Suppressor macrophage (primary cell): ENCODE data around the gene COL24A1.
"Not testable (repeated sequence)": the region's sequence is repeated elsewhere in the genome, so short reads cannot be mapped to it uniquely, and the experiment has no call there.

Experiments
- DNase-seq, 4 experiments: peaks; one replicate each; pipeline ENCODE4 v3.0.0-alpha.2; 2020 to 2022

Gene COL24A1

DNA sequence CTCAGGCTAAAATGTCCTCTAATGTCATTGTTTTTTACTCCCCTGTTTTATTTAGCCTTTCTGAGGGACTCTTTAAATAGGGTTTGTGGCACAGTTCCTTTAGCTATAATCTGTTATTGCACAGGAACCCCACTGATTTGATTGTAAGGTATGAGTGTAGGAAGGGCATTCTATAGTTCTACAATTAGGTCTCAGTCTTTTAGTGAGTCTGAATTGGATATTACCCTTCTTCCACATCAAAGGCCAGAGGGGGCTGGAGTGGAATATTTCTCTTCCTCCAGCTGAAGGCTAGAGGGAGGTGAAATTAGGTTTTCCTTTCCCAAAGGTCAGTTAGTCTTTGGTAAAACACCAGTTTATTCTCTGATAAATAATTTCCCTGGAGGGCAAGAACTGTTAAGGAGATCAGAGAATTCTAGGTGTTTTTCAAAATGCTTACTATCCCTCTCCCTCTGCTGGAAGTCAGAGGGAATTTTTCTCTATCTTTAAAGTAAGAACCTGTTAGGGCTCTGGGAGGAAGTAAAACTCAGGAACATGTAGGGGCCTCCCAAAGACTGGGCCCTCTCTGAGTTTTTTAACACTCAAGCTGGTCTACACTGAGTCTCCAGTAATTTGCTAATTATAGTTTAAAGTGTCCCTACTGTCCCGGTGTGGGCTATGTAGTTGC is 272.1 kb downstream of the COL24A1 start:
- DNase-seq = peak in 2 of 4 experiments; percentile 30 to 32

DNA sequence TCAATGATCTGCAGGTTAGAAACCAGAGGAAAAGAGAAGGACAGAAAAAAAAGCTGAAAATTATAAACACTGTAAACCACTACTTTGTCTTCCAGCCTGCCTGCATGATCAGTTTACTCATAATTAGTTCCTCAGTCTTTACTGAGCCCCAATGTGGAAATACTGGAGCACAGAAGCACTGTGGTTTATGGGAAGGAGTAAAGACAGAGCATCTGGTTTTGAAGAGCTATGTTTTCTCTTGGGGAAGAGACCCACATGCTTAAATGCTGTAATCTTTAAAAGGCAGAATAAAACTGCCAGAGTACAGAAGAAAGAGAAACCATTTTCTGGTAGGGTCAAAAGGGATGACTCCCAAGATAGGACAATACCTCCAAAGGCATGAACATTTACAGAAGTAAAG is 289.4 kb downstream of the COL24A1 start:
- no peak for DNase-seq

GRCh38 chr1:85865213-85865612 is 291.4 kb downstream of the COL24A1 start:
- no peak for DNase-seq

- no peak for DNase-seq
Measured at GRCh38 chr1:85864727-85865126, 291.8 kb downstream of the COL24A1 start.

- not testable (repeated sequence) for DNase-seq
Measured at GRCh38 chr1:85863639-85864038, 292.9 kb downstream of the COL24A1 start.

DNA sequence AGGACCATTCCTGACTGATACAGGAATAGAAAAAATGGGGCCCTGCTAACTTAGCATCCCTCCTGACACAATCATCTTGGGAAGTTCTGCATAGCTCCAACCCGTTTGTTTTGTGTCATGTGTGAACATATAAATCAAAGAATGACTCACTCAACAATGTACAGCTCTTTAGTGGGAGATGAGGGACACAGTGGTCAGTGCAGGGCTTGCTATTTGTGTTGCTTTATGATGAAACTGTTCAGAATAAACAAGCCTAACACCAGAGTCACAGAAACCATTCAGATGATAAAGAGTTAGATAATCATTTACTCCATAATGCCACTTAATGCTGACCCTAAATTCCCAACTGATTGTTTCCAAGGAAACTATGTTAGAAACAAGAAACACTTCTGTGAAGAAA is 294.1 kb downstream of the COL24A1 start:
- no peak for DNase-seq

- DNase-seq = no peak
Measured at GRCh38 chr1:85857991-85858390, 298.6 kb downstream of the COL24A1 start.

DNA sequence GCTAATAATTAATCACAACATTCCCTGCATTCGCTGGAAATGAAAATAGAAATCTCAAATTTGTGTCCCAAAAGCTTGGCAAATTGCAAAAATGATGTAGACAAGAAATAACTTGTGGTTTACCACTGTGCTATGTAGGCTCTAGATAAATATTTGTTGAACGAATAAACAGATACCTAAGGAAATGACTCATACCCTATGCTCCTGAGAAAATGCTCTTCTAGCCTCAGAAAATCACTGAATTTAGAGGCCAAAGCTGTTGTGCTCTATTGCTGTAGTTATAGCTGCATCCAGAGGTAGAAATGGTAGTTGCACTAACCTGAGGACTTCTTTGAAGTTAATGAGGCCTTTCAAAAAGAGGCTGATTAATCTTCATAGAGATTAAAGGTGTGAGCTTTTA is 306.3 kb downstream of the COL24A1 start:
- DNase-seq = no peak

- DNase-seq = no peak
Measured at GRCh38 chr1:85849660-85850059, 306.9 kb downstream of the COL24A1 start.

DNA sequence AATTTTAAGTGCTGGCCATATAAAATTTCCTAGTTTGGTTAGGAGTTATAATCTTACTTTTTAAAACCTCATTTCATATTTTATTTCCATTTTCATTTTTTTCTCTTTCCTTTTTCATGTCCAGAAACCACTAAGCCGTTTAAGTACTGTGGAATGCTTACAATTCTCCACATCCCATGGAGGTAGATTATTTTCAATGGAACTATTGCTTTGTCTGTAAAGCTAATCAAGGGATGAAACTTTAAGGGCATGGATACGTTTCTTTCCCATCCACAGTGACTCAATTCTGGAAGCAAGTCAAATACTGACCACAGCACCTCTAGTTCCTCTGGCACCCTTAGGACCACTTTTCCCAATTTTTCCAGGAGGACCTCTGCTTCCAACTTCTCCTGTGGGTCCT is 309.2 kb downstream of the COL24A1 start:
- no peak for DNase-seq

DNA sequence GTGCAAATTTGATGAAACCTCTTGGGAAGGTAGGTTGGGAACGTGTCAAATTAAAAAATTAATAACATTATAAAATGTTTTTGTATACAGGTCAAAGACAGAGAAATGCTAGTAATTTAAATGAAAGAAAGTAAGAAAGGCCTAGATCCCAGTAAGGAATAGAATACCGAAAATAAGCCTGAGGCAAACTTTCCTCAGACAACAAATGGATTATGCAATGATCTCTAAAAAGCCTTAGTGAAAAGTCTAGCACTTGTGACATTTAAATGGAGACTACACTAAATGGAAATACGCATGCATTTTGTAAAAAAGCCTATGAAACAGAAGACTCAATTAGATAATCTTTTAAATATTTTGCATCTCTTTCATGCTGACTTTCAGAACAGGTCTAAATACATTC is 309.9 kb downstream of the COL24A1 start:
- DNase-seq = no peak

DNA sequence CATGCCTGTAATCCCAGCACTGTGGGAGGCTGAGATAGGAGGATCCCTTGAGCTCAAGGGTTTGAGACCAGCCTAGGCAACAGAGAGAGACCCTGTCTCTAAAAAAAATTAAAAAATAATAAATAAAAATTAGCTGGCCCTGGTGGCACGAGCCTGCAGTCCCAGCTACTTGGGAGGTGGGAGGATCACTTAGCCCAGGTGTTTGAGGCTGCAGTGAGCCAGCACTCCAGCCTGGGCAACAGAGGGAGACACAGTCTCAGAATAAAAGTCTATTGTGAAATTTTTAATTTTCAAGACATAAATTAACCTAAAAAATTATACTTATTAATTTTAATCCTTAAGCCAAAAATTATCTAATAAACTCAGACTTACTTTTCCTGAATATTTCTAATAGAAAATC is 317.1 kb downstream of the COL24A1 start:
- no peak for DNase-seq

DNA sequence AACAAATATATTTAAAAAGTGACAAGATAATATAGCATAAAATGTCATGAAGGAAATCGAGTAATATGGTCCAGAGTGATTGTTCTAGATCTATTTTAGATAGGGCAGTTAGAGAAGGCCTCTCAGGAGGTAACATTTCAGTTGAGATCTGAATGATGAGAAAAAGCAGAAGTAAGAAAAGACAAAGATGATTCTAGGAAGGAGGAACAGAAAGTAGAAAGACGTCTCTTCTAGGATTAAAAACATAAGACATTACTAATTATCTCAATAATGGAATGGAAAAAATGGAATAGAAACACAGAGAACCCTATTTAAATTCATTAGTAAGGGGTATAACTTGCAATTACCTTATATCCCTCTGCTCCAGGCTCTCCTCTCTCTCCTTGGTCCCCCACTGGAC is 318.3 kb downstream of the COL24A1 start:
- DNase-seq = peak in 2 of 4 experiments; percentile 7 to 14

GRCh38 chr1:85836736-85837135 is 319.8 kb downstream of the COL24A1 start:
- DNase-seq = no peak

DNA sequence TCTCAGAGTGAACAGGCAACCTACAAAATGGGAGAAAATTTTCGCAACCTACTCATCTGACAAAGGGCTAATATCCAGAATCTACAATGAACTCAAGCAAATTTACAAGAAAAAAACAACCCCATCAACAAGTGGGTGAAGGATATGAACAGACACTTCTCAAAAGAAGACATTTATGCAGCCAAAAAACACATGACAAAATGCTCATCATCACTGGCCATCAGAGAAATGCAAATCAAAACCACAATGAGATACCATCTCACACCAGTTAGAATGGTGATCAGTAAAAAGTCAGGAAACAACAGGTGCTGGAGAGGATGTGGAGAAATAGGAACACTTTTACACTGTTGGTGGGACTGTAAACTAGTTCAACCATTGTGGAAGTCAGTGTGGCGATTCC is 323.4 kb downstream of the COL24A1 start:
- DNase-seq = not testable (repeated sequence)

- no peak for DNase-seq
Measured at GRCh38 chr1:85830837-85831236, 325.7 kb downstream of the COL24A1 start.

DNA sequence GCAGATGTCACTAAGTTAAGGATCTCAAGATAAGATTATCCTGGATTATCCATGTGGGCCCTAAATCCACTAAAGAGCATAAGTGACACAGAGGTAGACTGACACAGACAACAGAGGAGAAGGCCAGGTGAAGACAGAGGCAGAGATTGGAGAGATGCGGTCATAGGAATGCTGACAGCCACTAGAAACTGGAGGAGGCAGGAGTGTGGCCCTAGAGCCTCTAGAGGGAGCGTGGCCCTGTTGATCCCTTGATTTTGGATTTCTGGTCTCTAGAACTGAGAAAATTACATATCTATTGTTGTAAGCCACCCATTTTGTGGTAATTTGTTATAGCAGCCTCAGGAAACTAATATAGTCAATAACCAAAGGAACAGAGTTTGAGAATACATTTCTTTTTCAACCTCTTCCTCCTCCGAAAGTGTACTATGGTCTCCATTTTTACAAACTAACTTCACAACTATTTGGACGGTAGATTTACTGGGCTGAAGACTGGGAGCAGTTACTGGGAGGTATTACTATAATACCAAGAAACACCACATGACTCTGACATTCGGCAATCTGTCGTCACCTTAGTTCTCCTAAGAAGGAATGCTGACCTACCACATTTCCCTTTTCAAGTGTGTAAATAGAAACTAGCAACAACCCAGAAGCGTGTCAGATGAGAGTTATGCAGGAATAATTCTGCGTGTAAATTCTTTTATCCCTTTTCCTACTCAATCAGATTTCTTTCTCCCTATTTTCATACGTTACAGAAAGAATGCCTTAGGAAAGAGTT is 332.3 kb downstream of the COL24A1 start:
- DNase-seq = no peak

DNA sequence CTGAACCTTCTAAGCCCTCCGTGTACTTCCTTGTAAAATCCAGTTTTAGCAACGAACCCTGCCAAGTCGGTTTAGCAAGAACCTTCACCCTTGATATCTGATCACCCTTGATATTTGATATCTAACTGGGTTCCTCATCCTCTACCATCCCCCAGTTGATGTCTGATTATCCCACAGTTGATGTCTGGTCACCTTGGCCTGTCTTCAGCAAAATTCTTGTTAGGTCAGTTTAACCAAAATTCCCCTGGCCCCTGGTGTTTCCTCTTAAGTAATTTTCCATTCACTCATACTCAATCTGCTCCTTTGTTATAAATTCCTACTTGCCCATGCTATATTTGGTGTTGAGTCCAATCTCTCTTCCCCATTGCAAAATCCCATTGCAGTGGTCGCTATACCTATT is 333.9 kb downstream of the COL24A1 start:
- DNase-seq = no peak

DNA sequence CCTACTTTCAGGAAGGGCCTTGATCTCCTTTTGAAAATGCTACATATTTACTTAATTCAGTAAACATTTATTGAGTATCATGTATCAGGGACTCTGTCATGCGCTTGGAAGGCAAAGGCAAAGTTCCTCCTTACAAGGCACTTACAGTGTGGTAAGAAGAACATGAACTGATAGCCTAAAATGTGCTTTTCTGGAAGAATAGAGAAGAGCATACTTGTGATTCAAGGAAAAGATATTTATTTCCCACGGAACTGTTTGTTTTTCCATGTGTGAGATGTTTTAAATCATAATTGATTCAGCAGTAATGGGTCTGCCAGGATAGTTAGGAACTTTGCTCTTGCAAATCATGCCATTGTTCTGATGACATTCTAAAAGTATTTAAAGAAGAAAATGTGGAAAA is 338.2 kb downstream of the COL24A1 start:
- no peak for DNase-seq

DNA sequence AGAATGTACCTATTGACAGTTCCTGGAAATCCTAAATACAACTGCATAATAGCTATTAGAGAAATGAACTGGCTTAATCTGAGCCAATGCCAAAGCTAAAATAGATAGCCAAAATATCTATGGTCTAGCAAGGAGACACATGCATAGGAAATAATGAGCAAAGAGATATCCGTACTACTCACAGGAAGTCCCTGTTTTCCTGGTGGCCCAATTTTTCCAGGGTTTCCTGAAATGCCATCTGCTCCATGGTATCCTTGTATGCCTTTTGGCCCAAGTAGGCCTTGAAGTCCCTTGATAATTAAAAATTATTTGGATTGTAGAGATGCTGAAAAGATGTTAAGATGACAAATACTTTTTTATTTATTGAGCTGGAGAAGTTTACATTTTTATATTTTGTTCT is 340.0 kb downstream of the COL24A1 start:
- DNase-seq = no peak

DNA sequence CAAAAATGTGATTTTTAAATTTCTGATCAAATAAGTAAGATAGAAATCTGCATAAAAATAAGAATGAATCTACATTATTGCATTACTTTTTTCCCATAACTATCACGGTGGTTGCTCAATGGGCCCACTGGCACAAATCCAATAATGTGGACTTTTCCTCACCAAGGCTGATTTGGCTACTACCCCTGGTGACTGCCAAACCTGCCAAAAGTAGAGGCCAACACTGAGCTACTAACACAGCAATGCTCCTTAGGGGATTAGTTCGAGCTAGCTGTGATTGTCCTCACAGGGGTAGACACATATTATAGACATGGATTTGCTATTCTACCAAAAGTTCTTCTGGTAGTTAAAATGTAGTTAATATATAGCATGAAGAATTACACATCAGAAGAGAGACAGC is 340.7 kb downstream of the COL24A1 start:
- no peak for DNase-seq

- no peak for DNase-seq
Measured at GRCh38 chr1:85806236-85806965, 350.2 kb downstream of the COL24A1 start.

- DNase-seq = no peak
Measured at GRCh38 chr1:85801520-85801919, 355.1 kb downstream of the COL24A1 start.

- no peak for DNase-seq
Measured at GRCh38 chr1:85799737-85800136, 356.8 kb downstream of the COL24A1 start.
